ENCODE data around the gene CASK.

- TF ChIP-seq, protein P1, sequence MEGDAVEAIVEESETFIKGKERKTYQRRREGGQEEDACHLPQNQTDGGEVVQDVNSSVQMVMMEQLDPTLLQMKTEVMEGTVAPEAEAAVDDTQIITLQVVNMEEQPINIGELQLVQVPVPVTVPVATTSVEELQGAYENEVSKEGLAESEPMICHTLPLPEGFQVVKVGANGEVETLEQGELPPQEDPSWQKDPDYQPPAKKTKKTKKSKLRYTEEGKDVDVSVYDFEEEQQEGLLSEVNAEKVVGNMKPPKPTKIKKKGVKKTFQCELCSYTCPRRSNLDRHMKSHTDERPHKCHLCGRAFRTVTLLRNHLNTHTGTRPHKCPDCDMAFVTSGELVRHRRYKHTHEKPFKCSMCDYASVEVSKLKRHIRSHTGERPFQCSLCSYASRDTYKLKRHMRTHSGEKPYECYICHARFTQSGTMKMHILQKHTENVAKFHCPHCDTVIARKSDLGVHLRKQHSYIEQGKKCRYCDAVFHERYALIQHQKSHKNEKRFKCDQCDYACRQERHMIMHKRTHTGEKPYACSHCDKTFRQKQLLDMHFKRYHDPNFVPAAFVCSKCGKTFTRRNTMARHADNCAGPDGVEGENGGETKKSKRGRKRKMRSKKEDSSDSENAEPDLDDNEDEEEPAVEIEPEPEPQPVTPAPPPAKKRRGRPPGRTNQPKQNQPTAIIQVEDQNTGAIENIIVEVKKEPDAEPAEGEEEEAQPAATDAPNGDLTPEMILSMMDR (IDR thresholded peaks at IDR 0.05) = no peak
- TF ChIP-seq POLR2A (IDR thresholded peaks at IDR 0.05; ENCODE audit: low read depth) (no peak), POLR2AphosphoS5 (IDR thresholded peaks at IDR 0.05) (no peak)
Measured at GRCh38 chrX:41946989-41947612, 23.7 kb upstream of the CASK start.
